ENCODE data around the gene UFSP1.

DNA sequence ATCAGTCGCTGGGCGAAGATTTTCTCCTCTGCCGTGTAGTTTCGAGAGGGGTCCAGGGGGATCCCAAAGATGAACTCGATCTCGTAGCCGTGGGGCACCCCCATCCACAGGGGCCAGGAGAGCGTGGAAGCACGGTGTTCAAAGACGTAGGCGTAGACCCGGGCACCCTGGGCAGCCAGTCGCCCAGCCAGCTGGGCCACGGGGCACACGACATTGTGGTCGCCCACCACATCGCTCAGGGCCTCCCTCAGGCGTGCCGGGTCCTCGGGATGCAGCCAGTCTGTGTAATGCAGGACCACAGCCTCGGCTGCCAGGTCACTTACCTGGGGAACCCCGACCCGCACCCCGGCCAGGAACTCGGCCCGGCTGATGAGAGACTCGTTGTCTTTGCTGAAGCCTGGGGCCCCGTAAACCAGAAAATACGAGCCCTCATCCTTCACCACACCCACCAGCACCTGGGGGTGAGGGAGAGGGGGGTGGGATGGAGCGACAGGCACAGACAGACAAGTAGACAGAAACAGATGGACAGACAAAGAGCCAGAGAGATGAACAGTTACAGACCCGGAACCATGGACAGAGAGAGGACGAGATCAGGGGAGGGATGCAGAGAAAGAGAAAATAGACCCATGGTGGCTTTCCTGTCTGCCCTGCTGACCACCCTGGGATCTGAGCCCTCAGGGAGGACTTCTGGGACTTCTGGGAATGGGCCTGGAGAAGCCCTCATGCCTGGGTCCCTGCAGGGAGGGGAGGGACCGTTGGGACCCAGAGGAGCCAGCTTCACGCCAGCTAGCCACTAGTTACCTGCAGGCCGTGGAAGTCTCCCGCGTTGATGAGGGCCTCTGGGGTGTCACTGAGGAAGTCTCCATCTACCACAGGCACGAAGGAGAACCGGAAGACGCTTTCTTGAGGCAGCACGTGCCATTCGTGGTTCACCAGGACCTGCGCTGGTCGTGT is 3.1 kb upstream of the UFSP1 start:
- no peak for TF ChIP-seq EZH2 (IDR thresholded peaks at IDR 0.05; ENCODE audit: borderline replicate concordance, low read length)
- TF ChIP-seq, protein P1, sequence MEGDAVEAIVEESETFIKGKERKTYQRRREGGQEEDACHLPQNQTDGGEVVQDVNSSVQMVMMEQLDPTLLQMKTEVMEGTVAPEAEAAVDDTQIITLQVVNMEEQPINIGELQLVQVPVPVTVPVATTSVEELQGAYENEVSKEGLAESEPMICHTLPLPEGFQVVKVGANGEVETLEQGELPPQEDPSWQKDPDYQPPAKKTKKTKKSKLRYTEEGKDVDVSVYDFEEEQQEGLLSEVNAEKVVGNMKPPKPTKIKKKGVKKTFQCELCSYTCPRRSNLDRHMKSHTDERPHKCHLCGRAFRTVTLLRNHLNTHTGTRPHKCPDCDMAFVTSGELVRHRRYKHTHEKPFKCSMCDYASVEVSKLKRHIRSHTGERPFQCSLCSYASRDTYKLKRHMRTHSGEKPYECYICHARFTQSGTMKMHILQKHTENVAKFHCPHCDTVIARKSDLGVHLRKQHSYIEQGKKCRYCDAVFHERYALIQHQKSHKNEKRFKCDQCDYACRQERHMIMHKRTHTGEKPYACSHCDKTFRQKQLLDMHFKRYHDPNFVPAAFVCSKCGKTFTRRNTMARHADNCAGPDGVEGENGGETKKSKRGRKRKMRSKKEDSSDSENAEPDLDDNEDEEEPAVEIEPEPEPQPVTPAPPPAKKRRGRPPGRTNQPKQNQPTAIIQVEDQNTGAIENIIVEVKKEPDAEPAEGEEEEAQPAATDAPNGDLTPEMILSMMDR (conservative IDR thresholded peaks at IDR 0.05 in 1 of 2, IDR thresholded peaks at IDR 0.05 in 1 of 2; ENCODE audit: extremely low read depth in 1 of 2, insufficient read depth in 1 of 2, low read depth in 1 of 2, low read length in 2 of 2), result no peak

All from mammary epithelial cell (primary cell).